ENCODE data around the gene ANKLE2. TPM values are rescaled to one million over a fixed set of nuclear protein-coding genes. Genes with fewer than 3 reads are reported as not detected.
"Not testable (repeated sequence)": the region's sequence is repeated elsewhere in the genome, so short reads cannot be mapped to it uniquely, and the experiment has no call there.

The ANKLE2 gene
- total RNA-seq, 1 experiment from 2014 or later, result 85.9 TPM

- ChIA-PET POLR2A (ENCODE audit: unreplicated experiment) (no interaction called here), CTCF (no interaction called here)
- BruUV-seq (replicated peaks), result no TSS peak
- peak overlapping the region; percentile 77 for H3K4me3 ChIP-seq (ENCODE audit: low read length)
- H4K20me1 ChIP-seq (ENCODE audit: low read length), result peaks cover 31% of the 10 kb centered on the region
- peaks cover 7% of the 10 kb centered on the region; the same call in 1 of the 2 replicates for H3K36me3 ChIP-seq (ENCODE audit: low read depth, low read length)
- peak; percentile 95 for DNase-seq
- TF ChIP-seq EZH2phosphoT487 (IDR thresholded peaks at IDR 0.05; ENCODE audit: borderline replicate concordance, low read length) (no peak), CTCF (conservative IDR thresholded peaks at IDR 0.05; ENCODE audit: low read depth, low read length) (peak; percentile 22; the same call in 1 of the 2 replicates), EZH2 (IDR thresholded peaks at IDR 0.05; ENCODE audit: low read length, unreplicated experiment) (no peak)
- H3K9me3 ChIP-seq (ENCODE audit: low read length), result no peaks in the 10 kb centered on the region
- no peaks in the 10 kb centered on the region for H3K27me3 ChIP-seq (ENCODE audit: low read length)
- H3K9me2 ChIP-seq (replicated peaks; ENCODE audit: low read length), result no peaks in the 10 kb centered on the region
- peak overlapping the region; percentile 94 for H3K9ac ChIP-seq (ENCODE audit: low read length)
- peaks cover 56% of the 10 kb centered on the region for H3K79me2 ChIP-seq (ENCODE audit: low read length)
- H2AFZ ChIP-seq (ENCODE audit: low read length), result peak overlapping the region; percentile 88
- no peaks in the 10 kb centered on the region for H3F3A ChIP-seq (ENCODE audit: low read length, unreplicated experiment)
- peak; percentile 85 for ATAC-seq
- peaks cover 20% of the 10 kb centered on the region for H3K4me1 ChIP-seq (ENCODE audit: insufficient read depth, low read length)
- H3K27ac ChIP-seq (ENCODE audit: low read length), result peak overlapping the region; percentile 86
- intact Hi-C loops (cut with micrococcal nuclease), result loop anchor here (5.0 kb wide), 2 partner anchors 50 to 75 kb away; partner anchors contain the start of genes PGAM5, POLE and PXMP2
- H3K4me2 ChIP-seq (ENCODE audit: low read length), result peak overlapping the region; percentile 95
Observed at GRCh38 chr12:132761921-132762583, 420 bp upstream of the ANKLE2 start.

- peak overlapping the region; percentile 77 for H3K4me3 ChIP-seq (ENCODE audit: low read length)
- H3K79me2 ChIP-seq (ENCODE audit: low read length), result peaks cover 83% of the 10 kb centered on the region
- CTCF ChIA-PET, result no interaction called here
- no TSS peak for BruUV-seq (replicated peaks)
- DNase-seq (no peak), ATAC-seq (no peak)
- peaks cover 14% of the 10 kb centered on the region for H3K36me3 ChIP-seq (ENCODE audit: low read depth, low read length)
- H3K9ac ChIP-seq (ENCODE audit: low read length), result peak overlapping the region; percentile 99; the same call in 1 of the 2 replicates
- no peak overlapping the region for H2AFZ ChIP-seq (ENCODE audit: low read length)
- H3K9me3 ChIP-seq (ENCODE audit: low read length), result no peaks in the 10 kb centered on the region
- POLR2A ChIA-PET (ENCODE audit: unreplicated experiment), result interaction anchor here (0.6 kb wide), 1 partner anchor 66 kb away, joined by 5 read pairs; no protein-coding TSS in a partner anchor
- no peaks in the 10 kb centered on the region for H3F3A ChIP-seq (ENCODE audit: low read length, unreplicated experiment)
- H3K9me2 ChIP-seq (replicated peaks; ENCODE audit: low read length), result no peaks in the 10 kb centered on the region
- TF ChIP-seq EZH2phosphoT487 (IDR thresholded peaks at IDR 0.05; ENCODE audit: borderline replicate concordance, low read length), result no peak
- no peak for TF ChIP-seq EZH2 (IDR thresholded peaks at IDR 0.05; ENCODE audit: low read length, unreplicated experiment)
- no peak for TF ChIP-seq CTCF (conservative IDR thresholded peaks at IDR 0.05; ENCODE audit: low read depth, low read length)
- peak overlapping the region; percentile 99 for H3K4me2 ChIP-seq (ENCODE audit: low read length)
- H3K27ac ChIP-seq (ENCODE audit: low read length), result no peak overlapping the region
- intact Hi-C loops (cut with micrococcal nuclease), result no loop called here
- H4K20me1 ChIP-seq (ENCODE audit: low read length), result peaks cover 42% of the 10 kb centered on the region
- H3K27me3 ChIP-seq (ENCODE audit: low read length), result no peaks in the 10 kb centered on the region
- peaks cover 13% of the 10 kb centered on the region for H3K4me1 ChIP-seq (ENCODE audit: insufficient read depth, low read length)
Observed at GRCh38 chr12:132759359-132759758, 2.3 kb downstream of the ANKLE2 start.

GRCh38 chr12:132758825-132759224 is 2.8 kb downstream of the ANKLE2 start:
- H3K27me3 ChIP-seq (ENCODE audit: low read length); CTCF ChIA-PET; DNase-seq; BruUV-seq (replicated peaks); intact Hi-C loops (cut with micrococcal nuclease); POLR2A ChIA-PET (ENCODE audit: unreplicated experiment); H3K4me2 ChIP-seq (ENCODE audit: low read length); H3K4me3 ChIP-seq (ENCODE audit: low read length); H3K27ac ChIP-seq (ENCODE audit: low read length); H3K9me3 ChIP-seq (ENCODE audit: low read length); H2AFZ ChIP-seq (ENCODE audit: low read length); ATAC-seq; H3F3A ChIP-seq (ENCODE audit: low read length, unreplicated experiment); H3K9ac ChIP-seq (ENCODE audit: low read length); H3K9me2 ChIP-seq (replicated peaks; ENCODE audit: low read length): not testable (repeated sequence)
- Histone ChIP-seq H4K20me1 (ENCODE audit: low read length) (peaks cover 43% of the 10 kb centered on the region), H3K4me1 (ENCODE audit: insufficient read depth, low read length) (peaks cover 13% of the 10 kb centered on the region), H3K36me3 (ENCODE audit: low read depth, low read length) (peaks cover 17% of the 10 kb centered on the region), H3K79me2 (ENCODE audit: low read length) (peaks cover 88% of the 10 kb centered on the region)

All from PC-3 (cell line).